Nephron progenitor cell (in vitro differentiated cells): ENCODE measurements around the gene PKDCC.
A peak's percentile ranks its signal among the peaks of the same experiment; 100 is the strongest.

Experiments used
- DNase-seq: peaks from one replicate; pipeline ENCODE4 v3.0.0; 2021
- H3K27ac Mint-ChIP-seq: 2 replicates; pipeline ENCODE4 v1.8.0; 2021; ENCODE audit warnings: mild to moderate bottlenecking, moderate library complexity, mixed read lengths
- H3K27me3 Mint-ChIP-seq: 2 replicates; pipeline ENCODE4 v1.8.0; 2021; ENCODE audit warnings: mild to moderate bottlenecking, low read depth, mixed read lengths; ENCODE audit not compliant: poor library complexity
- H3K36me3 Mint-ChIP-seq: 2 replicates; pipeline ENCODE4 v1.8.0; 2021; ENCODE audit warnings: low read depth, mixed read lengths
- H3K4me1 Mint-ChIP-seq: 2 replicates; pipeline ENCODE4 v1.8.0; 2021; ENCODE audit warnings: mixed read lengths
- H3K4me3 Mint-ChIP-seq: 2 replicates; pipeline ENCODE4 v1.8.0; 2021; ENCODE audit warnings: mild to moderate bottlenecking, moderate library complexity, mixed read lengths
- H3K9me3 Mint-ChIP-seq: 2 replicates; pipeline ENCODE4 v1.8.0; 2021; ENCODE audit warnings: mild to moderate bottlenecking, moderate library complexity, mixed read lengths
- TF ChIP-seq, protein P1 (sequence below): fragments of 200-600 bp; sonication (generic); IDR thresholded peaks from 2 replicates; pipeline ENCODE4 v1.5.0; 2021; ENCODE audit warnings: antibody characterized with exemption

PKDCC gene, protein sequence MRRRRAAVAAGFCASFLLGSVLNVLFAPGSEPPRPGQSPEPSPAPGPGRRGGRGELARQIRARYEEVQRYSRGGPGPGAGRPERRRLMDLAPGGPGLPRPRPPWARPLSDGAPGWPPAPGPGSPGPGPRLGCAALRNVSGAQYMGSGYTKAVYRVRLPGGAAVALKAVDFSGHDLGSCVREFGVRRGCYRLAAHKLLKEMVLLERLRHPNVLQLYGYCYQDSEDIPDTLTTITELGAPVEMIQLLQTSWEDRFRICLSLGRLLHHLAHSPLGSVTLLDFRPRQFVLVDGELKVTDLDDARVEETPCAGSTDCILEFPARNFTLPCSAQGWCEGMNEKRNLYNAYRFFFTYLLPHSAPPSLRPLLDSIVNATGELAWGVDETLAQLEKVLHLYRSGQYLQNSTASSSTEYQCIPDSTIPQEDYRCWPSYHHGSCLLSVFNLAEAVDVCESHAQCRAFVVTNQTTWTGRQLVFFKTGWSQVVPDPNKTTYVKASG

DNA sequence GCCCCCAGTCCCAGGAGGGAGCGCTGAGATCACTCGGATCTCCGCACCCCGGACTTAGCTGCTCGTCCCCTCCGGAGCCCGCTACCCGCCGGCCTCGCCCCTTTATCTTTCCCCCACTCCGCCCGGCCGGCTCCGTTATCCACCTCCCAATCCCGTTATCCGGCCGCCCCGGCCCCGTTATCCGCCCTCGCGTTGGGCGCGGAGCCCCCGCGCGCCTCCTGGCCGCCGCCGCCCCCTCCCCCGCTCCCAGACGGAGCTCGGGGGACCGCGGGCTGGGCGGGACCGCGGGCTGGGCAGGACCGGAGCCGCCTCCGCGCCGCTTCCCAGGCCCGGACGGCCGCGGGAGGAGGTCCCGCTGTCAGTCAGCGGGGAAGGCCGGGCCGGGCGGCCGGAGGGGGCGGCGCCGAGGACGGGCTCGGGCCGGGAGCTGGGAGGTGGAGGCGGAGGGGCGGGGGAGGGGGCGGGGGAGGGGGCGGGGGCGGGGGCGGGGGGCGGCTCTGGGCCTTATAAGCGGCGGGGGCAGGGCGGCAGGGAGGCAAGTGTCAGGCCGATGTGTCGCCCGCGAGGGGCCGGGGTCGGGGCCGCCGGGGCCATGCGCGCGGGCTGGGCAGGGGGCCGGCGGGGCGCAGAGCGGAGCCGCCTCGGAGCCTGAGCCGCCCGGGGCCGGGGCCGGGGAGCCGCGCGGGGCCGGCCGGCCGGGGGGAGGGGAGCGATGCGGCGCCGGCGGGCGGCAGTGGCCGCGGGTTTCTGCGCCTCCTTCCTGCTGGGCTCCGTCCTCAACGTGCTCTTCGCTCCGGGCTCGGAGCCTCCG is at the start of gene PKDCC:
Gene PKDCC (plus strand): TSS at position 534 of the 811 bp plus-strand sequence. CDS start 179 bp downstream, at position 713.
- H3K27ac Mint-ChIP-seq, result peak within 1 kb of the TSS; percentile 93

DNA sequence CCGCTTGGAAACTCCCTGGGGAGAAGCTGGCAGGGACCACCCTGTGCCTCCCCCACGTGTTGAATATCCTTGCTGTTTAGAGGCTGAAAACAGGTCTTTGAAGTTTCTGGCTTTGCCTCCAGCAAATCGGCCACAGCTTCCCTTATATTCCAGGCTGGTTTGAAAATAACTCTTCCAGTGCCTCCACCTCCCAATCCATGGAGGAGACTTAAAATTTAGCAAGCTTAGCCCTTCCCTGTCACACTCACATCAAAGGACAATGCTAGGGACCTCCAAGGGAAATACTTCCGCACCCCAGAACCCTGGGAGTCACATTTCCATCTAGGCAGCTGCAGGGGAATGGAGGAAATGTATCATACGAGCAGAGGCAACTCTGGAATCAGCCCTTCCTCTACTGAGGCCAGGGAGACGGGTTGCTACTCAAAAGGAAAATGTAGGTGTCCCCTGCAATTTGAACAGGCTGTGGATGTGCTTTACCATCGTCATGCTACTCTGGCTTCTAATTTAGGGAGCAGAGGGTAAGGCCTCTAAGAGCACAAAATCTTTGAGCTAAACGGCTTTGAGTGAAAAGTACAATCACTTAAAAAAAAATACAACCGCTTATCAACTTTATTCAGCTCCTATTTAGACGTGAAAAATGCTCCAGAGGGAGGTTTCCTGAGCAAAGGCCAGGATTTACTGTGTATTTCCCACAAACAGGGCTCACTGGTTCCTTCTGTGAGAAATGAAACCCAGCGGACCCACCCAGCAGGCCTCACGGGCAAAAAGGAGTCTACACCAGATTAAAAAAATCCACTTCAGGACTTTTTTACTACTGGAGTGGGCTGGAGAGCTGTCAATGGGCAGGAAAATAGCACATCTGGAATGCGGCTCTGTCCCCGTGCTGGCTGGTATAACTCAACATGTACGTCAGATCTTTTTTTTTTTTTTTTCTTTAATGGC is 49.4 kb upstream of the PKDCC start:
- H3K36me3 Mint-ChIP-seq, result peaks cover 4% of the 10 kb centered on the region
- H3K27ac Mint-ChIP-seq, result peak overlapping the region; percentile 75
- H3K4me3 Mint-ChIP-seq, result peak overlapping the region; percentile 11
- no peak for DNase-seq
- peaks cover 68% of the 10 kb centered on the region for H3K4me1 Mint-ChIP-seq
- H3K9me3 Mint-ChIP-seq, result peaks cover 33% of the 10 kb centered on the region
- TF ChIP-seq, protein P1, sequence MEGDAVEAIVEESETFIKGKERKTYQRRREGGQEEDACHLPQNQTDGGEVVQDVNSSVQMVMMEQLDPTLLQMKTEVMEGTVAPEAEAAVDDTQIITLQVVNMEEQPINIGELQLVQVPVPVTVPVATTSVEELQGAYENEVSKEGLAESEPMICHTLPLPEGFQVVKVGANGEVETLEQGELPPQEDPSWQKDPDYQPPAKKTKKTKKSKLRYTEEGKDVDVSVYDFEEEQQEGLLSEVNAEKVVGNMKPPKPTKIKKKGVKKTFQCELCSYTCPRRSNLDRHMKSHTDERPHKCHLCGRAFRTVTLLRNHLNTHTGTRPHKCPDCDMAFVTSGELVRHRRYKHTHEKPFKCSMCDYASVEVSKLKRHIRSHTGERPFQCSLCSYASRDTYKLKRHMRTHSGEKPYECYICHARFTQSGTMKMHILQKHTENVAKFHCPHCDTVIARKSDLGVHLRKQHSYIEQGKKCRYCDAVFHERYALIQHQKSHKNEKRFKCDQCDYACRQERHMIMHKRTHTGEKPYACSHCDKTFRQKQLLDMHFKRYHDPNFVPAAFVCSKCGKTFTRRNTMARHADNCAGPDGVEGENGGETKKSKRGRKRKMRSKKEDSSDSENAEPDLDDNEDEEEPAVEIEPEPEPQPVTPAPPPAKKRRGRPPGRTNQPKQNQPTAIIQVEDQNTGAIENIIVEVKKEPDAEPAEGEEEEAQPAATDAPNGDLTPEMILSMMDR, result no peak
- peaks cover 30% of the 10 kb centered on the region for H3K27me3 Mint-ChIP-seq

More for the DNA sequence above, at the start of gene PKDCC:
- TF ChIP-seq, protein P1, result no peak
- Mint-ChIP-seq H3K36me3 (peaks cover 4% of the 10 kb centered on the region), H3K4me3 (peak within 1 kb of the TSS; percentile 90), H3K4me1 (peaks cover 78% of the 10 kb centered on the region), H3K27me3 (peaks cover 45% of the 10 kb centered on the region), H3K9me3 (no peaks in the 10 kb centered on the region)
- DNase-seq, result peak; percentile 86

DNA sequence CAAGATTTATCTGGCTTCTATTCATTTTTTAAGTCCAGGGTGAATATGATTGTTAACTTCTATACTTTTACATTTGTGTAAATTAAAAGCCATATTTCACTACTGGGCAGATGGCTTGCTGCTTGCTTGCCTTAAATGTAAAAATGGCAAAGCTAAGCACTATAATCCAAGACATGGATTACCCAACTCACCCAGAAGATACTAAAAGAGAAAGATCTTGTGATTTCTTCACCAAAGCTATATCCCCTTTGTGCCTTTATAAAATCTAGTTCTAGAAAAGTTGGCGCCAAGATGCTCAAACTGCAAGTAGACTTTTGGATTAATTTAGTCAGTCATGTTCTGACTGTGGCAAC is 48.7 kb upstream of the PKDCC start:
- no peak for DNase-seq
- Mint-ChIP-seq H3K4me1 (peaks cover 66% of the 10 kb centered on the region), H3K9me3 (peaks cover 34% of the 10 kb centered on the region), H3K36me3 (peaks cover 10% of the 10 kb centered on the region), H3K27ac (no peak overlapping the region), H3K27me3 (peaks cover 30% of the 10 kb centered on the region), H3K4me3 (no peak overlapping the region)
- TF ChIP-seq, protein P1, result no peak

DNA sequence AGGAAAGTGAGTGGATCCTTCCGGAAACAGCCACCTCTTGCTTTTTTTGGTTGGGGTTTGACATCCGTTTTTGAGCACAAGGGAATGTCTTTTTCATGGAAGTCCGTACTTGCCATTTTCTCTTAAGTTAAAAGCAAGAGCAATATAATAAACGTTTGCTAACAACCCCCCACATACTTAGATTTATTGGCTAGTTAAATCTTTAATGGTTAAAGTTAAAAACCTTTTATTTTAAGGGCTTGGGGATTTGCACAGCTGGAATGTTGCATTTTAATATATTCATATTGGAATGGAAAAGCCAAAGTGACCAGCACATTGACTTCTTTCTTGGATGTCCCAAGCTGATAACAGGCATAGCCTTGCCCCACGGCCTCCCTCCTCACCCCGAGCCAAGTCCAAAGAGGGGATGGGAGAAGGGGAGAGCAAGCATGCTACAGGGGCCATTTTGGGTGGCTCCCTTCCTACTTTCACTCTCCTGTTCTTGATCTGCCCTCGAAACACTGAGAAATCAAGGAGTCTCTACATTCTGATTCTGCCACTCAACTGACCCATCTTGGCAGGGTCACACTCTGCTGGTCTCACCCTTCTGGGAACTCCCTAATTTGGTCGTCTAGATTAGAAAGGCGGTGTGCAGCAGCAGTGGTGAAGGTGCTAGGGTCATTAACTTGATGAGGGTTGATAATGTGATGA is 48.1 kb upstream of the PKDCC start:
- Mint-ChIP-seq H3K36me3 (peaks cover 16% of the 10 kb centered on the region), H3K4me3 (peak overlapping the region; percentile 33), H3K4me1 (peaks cover 66% of the 10 kb centered on the region), H3K27ac (peak overlapping the region; percentile 18), H3K27me3 (peaks cover 34% of the 10 kb centered on the region), H3K9me3 (peaks cover 34% of the 10 kb centered on the region)
- TF ChIP-seq, protein P1, result no peak
- DNase-seq, result no peak

DNA sequence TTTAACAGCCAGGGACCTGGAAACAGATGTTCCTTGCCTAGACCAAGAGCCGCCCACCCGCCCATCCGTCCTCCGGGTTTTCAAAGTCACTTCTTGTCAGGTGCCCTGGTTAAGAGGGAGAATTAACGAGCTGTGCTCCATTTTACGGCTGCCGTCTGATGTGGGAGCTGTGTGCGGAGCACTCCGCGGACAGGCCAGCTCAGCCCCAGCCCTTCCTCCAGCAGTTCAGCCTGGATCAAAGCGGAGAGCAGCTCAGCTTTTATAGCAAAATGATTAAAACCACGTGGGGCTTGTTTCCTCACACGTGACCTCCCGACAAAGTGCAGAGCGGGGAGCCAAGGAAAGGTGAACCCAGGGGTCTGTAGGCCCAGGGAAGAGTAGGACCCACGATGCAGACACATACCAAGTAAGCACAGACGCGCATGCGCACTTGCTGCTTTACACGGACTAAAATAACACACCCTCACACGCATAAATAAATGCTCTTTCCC is 46.1 kb upstream of the PKDCC start:
- DNase-seq, result peak; percentile 46
- Mint-ChIP-seq H3K9me3 (peaks cover 47% of the 10 kb centered on the region), H3K27me3 (peaks cover 43% of the 10 kb centered on the region), H3K4me3 (peak overlapping the region; percentile 6), H3K36me3 (peaks cover 26% of the 10 kb centered on the region), H3K27ac (no peak overlapping the region), H3K4me1 (peaks cover 66% of the 10 kb centered on the region)
- TF ChIP-seq, protein P1, result no peak
